Right kidney (tissue), 9 donors: ENCODE measurements around the gene MRGPRE.
"Not testable (repeated sequence)": the region's sequence is repeated elsewhere in the genome, so short reads cannot be mapped to it uniquely, and the experiment has no call there.

Source experiments
- DNase-seq: peaks from one replicate; pipeline ENCODE4 v3.0.0-alpha.2; 2016
- long read RNA-seq, 8 donors: transcript quantifications; one replicate each; lab custom pipeline, GENCODE V29; 2026

MRGPRE gene
- long read RNA-seq, donor 1: 0 reads
- long read RNA-seq, donor 2: 0 reads
- long read RNA-seq, donor 3: 0 reads
- long read RNA-seq, donor 4: 0 reads
- long read RNA-seq, donor 5: 0 reads
- long read RNA-seq, donor 6: 0 reads
- long read RNA-seq, donor 7: 0 reads
- long read RNA-seq, donor 8: 0 reads

- DNase-seq: no peak
These were observed at the start of gene MRGPRE for GRCh38 chr11:3231851-3232744. MRGPRE (minus strand) TSS chr11:3232417; CDS start chr11:3228799, 3,618 bp downstream.

GRCh38 chr11:3281146-3281545 is 48.9 kb upstream of the MRGPRE start:
- DNase-seq: not testable (repeated sequence)

GRCh38 chr11:3280662-3281061 is 48.4 kb upstream of the MRGPRE start:
- not testable (repeated sequence) for DNase-seq

- DNase-seq: not testable (repeated sequence)
These were observed 46.7 kb upstream of the MRGPRE start for GRCh38 chr11:3278922-3279321.

- not testable (repeated sequence) for DNase-seq
These were observed 41.4 kb upstream of the MRGPRE start for GRCh38 chr11:3273629-3274028.

GRCh38 chr11:3262548-3262947 is 30.3 kb upstream of the MRGPRE start:
- not testable (repeated sequence) for DNase-seq

GRCh38 chr11:3261831-3262230 is 29.6 kb upstream of the MRGPRE start:
- not testable (repeated sequence) for DNase-seq

GRCh38 chr11:3257509-3257908 is 25.3 kb upstream of the MRGPRE start:
- not testable (repeated sequence) for DNase-seq

- not testable (repeated sequence) for DNase-seq
These were observed 23.0 kb upstream of the MRGPRE start for GRCh38 chr11:3255241-3255640.

GRCh38 chr11:3254773-3255172 is 22.6 kb upstream of the MRGPRE start:
- DNase-seq: not testable (repeated sequence)

GRCh38 chr11:3245071-3245470 is 12.9 kb upstream of the MRGPRE start:
- DNase-seq: no peak

GRCh38 chr11:3243880-3244279 is 11.7 kb upstream of the MRGPRE start:
- DNase-seq: no peak

- DNase-seq: no peak
These were observed 4.9 kb upstream of the MRGPRE start for GRCh38 chr11:3237119-3237518.

- DNase-seq: no peak
These were observed 2.6 kb upstream of the MRGPRE start for GRCh38 chr11:3234846-3235245.

GRCh38 chr11:3232956-3233355 is 739 bp upstream of the MRGPRE start:
- DNase-seq: no peak

- no peak for DNase-seq
These were observed 717 bp downstream of the MRGPRE start for GRCh38 chr11:3231550-3231850.

GRCh38 chr11:3230636-3231549 is 1.3 kb downstream of the MRGPRE start:
- no peak for DNase-seq

- no peak for DNase-seq
These were observed 2.3 kb downstream of the MRGPRE start for GRCh38 chr11:3229673-3230630.

- DNase-seq: no peak
These were observed 3.8 kb downstream of the MRGPRE start for GRCh38 chr11:3228445-3228829.

GRCh38 chr11:3227568-3228444 is 4.4 kb downstream of the MRGPRE start:
- DNase-seq: no peak
